OCI-LY3 (cell line): ENCODE results near the gene MLC1.

Experiments
- H2AFZ ChIP-seq: fragments of 200-600, 300-600 bp; shearing (Covaris generic); 2 replicates; pipeline ENCODE4 v1.6.0; 2014; ENCODE audit warnings: antibody characterized with exemption, low read depth, low read length
- H3K27ac ChIP-seq: fragments of 200-600, 300-600 bp; sonication (generic); 2 replicates; pipeline ENCODE4 v1.5.1; 2014; ENCODE audit warnings: mild to moderate bottlenecking, low read length, moderate library complexity, mixed read lengths
- H3K27me3 ChIP-seq: fragments of 200-600, 300-600 bp; sonication (generic); 2 replicates; pipeline ENCODE4 v1.6.1; 2014; ENCODE audit warnings: low read depth, low read length, mixed read lengths
- H3K36me3 ChIP-seq: fragments of 200-600, 300-600 bp; sonication (generic); replicated peaks from 2 replicates; pipeline ENCODE3; 2014; ENCODE audit warnings: low read depth, low read length, mixed read lengths
- H3K4me1 ChIP-seq: fragments of 300-600, 200-600 bp; sonication (generic); 2 replicates; pipeline ENCODE4 v1.6.1; 2014; ENCODE audit warnings: low read length, mixed read lengths
- H3K4me2 ChIP-seq: fragments of 200-600, 300-600 bp; sonication (generic); 2 replicates; pipeline ENCODE4 v1.6.1; 2014; ENCODE audit warnings: low read length, mixed read lengths
- H3K4me3 ChIP-seq: fragments of 300-600, 200-600 bp; sonication (generic); 2 replicates; pipeline ENCODE4 v1.5.1; 2014; ENCODE audit warnings: antibody characterized with exemption, mild to moderate bottlenecking, low read length, moderate library complexity
- H3K79me2 ChIP-seq: fragments of 300-600, 200-600 bp; shearing (Covaris generic); 2 replicates; pipeline ENCODE4 v1.6.1; 2014; ENCODE audit warnings: mild to moderate bottlenecking, low read length, mixed read lengths
- H3K9ac ChIP-seq: fragments of 300-600, 200-600 bp; shearing (Covaris generic); 2 replicates; pipeline ENCODE4 v1.6.0; 2014; ENCODE audit warnings: mild to moderate bottlenecking, low read length, moderate library complexity
- H3K9me3 ChIP-seq: fragments of 200-600, 300-600 bp; shearing (Covaris generic); 2 replicates; pipeline ENCODE4 v1.6.1; 2014; ENCODE audit warnings: low read length, mixed read lengths; ENCODE audit not compliant: insufficient read depth
- H4K20me1 ChIP-seq: fragments of 200-600, 300-600 bp; sonication (generic); 2 replicates; pipeline ENCODE4 v1.6.1; 2016; ENCODE audit warnings: low read length, mixed read lengths; ENCODE audit not compliant: insufficient read depth
- EZH2phosphoT487 ChIP-seq: fragments of 200-600 bp; shearing (Covaris generic); IDR thresholded peaks from 2 replicates; pipeline ENCODE4 v1.6.1; 2018; ENCODE audit warnings: antibody characterized with exemption, mixed run types, low read depth
- TF ChIP-seq, protein P1 (sequence below): fragments of 200-600, 300-600 bp; sonication (generic); IDR thresholded peaks from 2 replicates; pipeline ENCODE4 v1.5.1; 2014; ENCODE audit warnings: antibody characterized with exemption, low read length, low read depth

The MLC1 gene

GRCh38 chr22:50076646-50077535, 8.3 kb downstream of the MLC1 start:
- no peaks in the 10 kb centered on the region for H3K27me3 ChIP-seq
- no peaks in the 10 kb centered on the region for H3K4me1 ChIP-seq
- no peaks in the 10 kb centered on the region for H3K9me3 ChIP-seq
- no peak for TF ChIP-seq EZH2phosphoT487
- TF ChIP-seq, protein P1, sequence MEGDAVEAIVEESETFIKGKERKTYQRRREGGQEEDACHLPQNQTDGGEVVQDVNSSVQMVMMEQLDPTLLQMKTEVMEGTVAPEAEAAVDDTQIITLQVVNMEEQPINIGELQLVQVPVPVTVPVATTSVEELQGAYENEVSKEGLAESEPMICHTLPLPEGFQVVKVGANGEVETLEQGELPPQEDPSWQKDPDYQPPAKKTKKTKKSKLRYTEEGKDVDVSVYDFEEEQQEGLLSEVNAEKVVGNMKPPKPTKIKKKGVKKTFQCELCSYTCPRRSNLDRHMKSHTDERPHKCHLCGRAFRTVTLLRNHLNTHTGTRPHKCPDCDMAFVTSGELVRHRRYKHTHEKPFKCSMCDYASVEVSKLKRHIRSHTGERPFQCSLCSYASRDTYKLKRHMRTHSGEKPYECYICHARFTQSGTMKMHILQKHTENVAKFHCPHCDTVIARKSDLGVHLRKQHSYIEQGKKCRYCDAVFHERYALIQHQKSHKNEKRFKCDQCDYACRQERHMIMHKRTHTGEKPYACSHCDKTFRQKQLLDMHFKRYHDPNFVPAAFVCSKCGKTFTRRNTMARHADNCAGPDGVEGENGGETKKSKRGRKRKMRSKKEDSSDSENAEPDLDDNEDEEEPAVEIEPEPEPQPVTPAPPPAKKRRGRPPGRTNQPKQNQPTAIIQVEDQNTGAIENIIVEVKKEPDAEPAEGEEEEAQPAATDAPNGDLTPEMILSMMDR, result no peak
- no peaks in the 10 kb centered on the region for H3K36me3 ChIP-seq
- H3K4me2 ChIP-seq, result no peak overlapping the region
- no peaks in the 10 kb centered on the region for H3K79me2 ChIP-seq
- no peak overlapping the region for H3K27ac ChIP-seq
- H3K4me3 ChIP-seq, result no peak overlapping the region
- no peak overlapping the region for H3K9ac ChIP-seq
- no peaks in the 10 kb centered on the region for H4K20me1 ChIP-seq
- no peak overlapping the region for H2AFZ ChIP-seq

- Histone ChIP-seq H3K36me3 (no peaks in the 10 kb centered on the region), H3K9ac (no peak overlapping the region), H3K27ac (no peak overlapping the region), H3K9me3 (no peaks in the 10 kb centered on the region), H3K4me2 (no peak overlapping the region), H3K27me3 (no peaks in the 10 kb centered on the region), H3K4me1 (no peaks in the 10 kb centered on the region), H3K4me3 (no peak overlapping the region), H2AFZ (no peak overlapping the region), H4K20me1 (no peaks in the 10 kb centered on the region), H3K79me2 (no peaks in the 10 kb centered on the region)
- TF ChIP-seq, protein P1, result no peak
- TF ChIP-seq EZH2phosphoT487, result no peak
Observed at GRCh38 chr22:50074551-50075530, 10.4 kb downstream of the MLC1 start.

GRCh38 chr22:50074056-50074455, 11.2 kb downstream of the MLC1 start:
- H4K20me1 ChIP-seq, result no peaks in the 10 kb centered on the region
- H3K27ac ChIP-seq, result no peak overlapping the region
- H2AFZ ChIP-seq, result no peak overlapping the region
- H3K27me3 ChIP-seq, result no peaks in the 10 kb centered on the region
- H3K4me2 ChIP-seq, result no peak overlapping the region
- no peaks in the 10 kb centered on the region for H3K79me2 ChIP-seq
- H3K36me3 ChIP-seq, result no peaks in the 10 kb centered on the region
- no peaks in the 10 kb centered on the region for H3K9me3 ChIP-seq
- TF ChIP-seq, protein P1, result no peak
- no peaks in the 10 kb centered on the region for H3K4me1 ChIP-seq
- no peak overlapping the region for H3K4me3 ChIP-seq
- H3K9ac ChIP-seq, result no peak overlapping the region
